ENCODE data around the gene RBFOX2. TPM values are rescaled to one million over a fixed set of nuclear protein-coding genes. Genes with fewer than 3 reads are reported as not detected.

Gene RBFOX2
- total RNA-seq, 1 experiment from 2014 or later: 81.1 TPM

DNA sequence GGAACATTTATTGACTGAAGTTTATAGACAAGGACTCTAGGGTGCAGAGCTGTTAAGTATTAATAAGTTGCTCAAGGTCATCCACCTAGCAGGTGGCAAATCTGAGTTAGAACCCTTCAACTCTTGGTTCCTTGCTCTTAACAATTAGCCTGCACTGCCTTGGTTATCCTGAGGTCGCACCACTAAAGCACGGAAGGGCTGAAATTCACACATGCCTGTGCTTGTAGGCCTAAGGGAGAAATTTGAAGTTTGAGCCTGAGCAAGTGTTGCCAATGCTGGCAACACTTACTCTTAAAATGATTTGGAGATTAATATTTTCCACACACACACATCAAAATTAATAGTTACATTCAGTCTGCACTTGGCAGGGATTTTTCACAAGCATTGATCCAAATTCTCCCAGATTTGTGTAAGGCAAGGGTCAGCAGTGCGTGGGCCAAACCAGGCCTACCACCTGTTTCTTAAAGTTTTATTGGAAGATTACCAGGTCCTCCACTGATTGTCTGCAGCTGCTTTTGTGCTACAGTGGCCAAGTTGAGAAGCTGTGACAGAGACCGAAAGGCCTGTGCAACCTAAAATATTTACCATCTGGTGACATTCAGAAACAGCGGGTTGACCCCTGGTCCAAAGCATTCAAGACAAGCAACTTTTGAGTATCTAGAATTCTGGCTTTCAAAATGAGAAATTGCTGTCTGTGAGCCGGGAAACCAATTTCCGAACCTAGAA is 294.7 kb downstream of the RBFOX2 start:
- intact Hi-C loops (cut with micrococcal nuclease; ENCODE audit: unreplicated experiment): no loop called here

DNA sequence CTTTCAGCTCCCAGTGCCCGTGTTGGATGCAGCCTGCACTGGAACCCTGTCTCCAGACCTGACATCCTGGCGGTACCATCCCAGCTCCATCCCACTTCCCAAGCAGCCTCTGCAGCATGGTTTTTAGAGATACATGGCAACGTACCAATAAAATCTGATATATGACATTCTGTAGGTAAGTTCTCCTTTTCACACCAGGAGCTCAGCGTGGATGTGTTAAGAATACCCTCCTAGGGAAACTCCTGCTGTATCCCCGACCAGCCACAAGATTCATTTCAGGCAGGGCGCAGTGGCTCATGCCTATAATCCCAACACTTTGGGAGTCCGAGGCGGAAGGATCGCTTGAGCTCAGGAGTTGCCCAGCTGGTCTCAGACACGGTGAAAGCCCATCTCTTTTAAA is 295.6 kb downstream of the RBFOX2 start:
- BruUV-seq (replicated peaks): no TSS peak
- in situ Hi-C loops (cut with HindIII; ENCODE audit: low pct_unique_long_range_greater_than_20kb, low sequenced_read_pairs): no loop called here
- CTCF ChIA-PET: no interaction called here

More for the DNA sequence above, 294.7 kb downstream of the RBFOX2 start:
- ATAC-seq (no peak), DNase-seq (ENCODE audit: low read depth, low spot score) (no peak)
- H3K4me3 ChIP-seq (ENCODE audit: low read depth in 2 of 2, low read length in 2 of 2): no peak overlapping the region
- H3K27me3 ChIP-seq (ENCODE audit: control insufficient read depth, insufficient read depth, low read length): no peaks in the 10 kb centered on the region
- no peaks in the 10 kb centered on the region for H3K9me3 ChIP-seq (ENCODE audit: control insufficient read depth, insufficient read depth, low read depth, low read length)
- H3K36me3 ChIP-seq (ENCODE audit: control insufficient read depth, insufficient read depth, low read length): no peaks in the 10 kb centered on the region
- H3K4me1 ChIP-seq (ENCODE audit: control insufficient read depth, insufficient read depth, low read length): no peaks in the 10 kb centered on the region
- ChIA-PET CTCF (no interaction called here), POLR2A (no interaction called here)
- TF ChIP-seq POLR2AphosphoS5 (IDR thresholded peaks at IDR 0.05; ENCODE audit: low read depth, low read length) (no peak), SIN3A (IDR thresholded peaks at IDR 0.05; ENCODE audit: borderline replicate concordance, insufficient read depth, low read depth, low read length) (no peak), TCF7L2 (IDR thresholded peaks at IDR 0.05; ENCODE audit: low read depth, low read length) (no peak)
- TF ChIP-seq, protein P1, sequence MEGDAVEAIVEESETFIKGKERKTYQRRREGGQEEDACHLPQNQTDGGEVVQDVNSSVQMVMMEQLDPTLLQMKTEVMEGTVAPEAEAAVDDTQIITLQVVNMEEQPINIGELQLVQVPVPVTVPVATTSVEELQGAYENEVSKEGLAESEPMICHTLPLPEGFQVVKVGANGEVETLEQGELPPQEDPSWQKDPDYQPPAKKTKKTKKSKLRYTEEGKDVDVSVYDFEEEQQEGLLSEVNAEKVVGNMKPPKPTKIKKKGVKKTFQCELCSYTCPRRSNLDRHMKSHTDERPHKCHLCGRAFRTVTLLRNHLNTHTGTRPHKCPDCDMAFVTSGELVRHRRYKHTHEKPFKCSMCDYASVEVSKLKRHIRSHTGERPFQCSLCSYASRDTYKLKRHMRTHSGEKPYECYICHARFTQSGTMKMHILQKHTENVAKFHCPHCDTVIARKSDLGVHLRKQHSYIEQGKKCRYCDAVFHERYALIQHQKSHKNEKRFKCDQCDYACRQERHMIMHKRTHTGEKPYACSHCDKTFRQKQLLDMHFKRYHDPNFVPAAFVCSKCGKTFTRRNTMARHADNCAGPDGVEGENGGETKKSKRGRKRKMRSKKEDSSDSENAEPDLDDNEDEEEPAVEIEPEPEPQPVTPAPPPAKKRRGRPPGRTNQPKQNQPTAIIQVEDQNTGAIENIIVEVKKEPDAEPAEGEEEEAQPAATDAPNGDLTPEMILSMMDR (IDR thresholded peaks at IDR 0.05): no peak
- TF ChIP-seq, protein P2, sequence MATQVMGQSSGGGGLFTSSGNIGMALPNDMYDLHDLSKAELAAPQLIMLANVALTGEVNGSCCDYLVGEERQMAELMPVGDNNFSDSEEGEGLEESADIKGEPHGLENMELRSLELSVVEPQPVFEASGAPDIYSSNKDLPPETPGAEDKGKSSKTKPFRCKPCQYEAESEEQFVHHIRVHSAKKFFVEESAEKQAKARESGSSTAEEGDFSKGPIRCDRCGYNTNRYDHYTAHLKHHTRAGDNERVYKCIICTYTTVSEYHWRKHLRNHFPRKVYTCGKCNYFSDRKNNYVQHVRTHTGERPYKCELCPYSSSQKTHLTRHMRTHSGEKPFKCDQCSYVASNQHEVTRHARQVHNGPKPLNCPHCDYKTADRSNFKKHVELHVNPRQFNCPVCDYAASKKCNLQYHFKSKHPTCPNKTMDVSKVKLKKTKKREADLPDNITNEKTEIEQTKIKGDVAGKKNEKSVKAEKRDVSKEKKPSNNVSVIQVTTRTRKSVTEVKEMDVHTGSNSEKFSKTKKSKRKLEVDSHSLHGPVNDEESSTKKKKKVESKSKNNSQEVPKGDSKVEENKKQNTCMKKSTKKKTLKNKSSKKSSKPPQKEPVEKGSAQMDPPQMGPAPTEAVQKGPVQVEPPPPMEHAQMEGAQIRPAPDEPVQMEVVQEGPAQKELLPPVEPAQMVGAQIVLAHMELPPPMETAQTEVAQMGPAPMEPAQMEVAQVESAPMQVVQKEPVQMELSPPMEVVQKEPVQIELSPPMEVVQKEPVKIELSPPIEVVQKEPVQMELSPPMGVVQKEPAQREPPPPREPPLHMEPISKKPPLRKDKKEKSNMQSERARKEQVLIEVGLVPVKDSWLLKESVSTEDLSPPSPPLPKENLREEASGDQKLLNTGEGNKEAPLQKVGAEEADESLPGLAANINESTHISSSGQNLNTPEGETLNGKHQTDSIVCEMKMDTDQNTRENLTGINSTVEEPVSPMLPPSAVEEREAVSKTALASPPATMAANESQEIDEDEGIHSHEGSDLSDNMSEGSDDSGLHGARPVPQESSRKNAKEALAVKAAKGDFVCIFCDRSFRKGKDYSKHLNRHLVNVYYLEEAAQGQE (IDR thresholded peaks at IDR 0.05; ENCODE audit: insufficient read depth in 1 of 2, low read depth in 2 of 2, low read length in 1 of 2): no peak
- BruUV-seq (replicated peaks): no TSS peak
- no peak overlapping the region for H3K27ac ChIP-seq (ENCODE audit: low read length)
- in situ Hi-C loops (cut with HindIII; ENCODE audit: low pct_unique_long_range_greater_than_20kb, low sequenced_read_pairs): no loop called here

More for the DNA sequence above, 295.6 kb downstream of the RBFOX2 start:
- intact Hi-C loops (cut with micrococcal nuclease; ENCODE audit: unreplicated experiment): no loop called here
- Histone ChIP-seq H3K4me1 (ENCODE audit: control insufficient read depth, insufficient read depth, low read length) (no peaks in the 10 kb centered on the region), H3K9me3 (ENCODE audit: control insufficient read depth, insufficient read depth, low read depth, low read length) (no peaks in the 10 kb centered on the region), H3K4me3 (ENCODE audit: low read depth in 2 of 2, low read length in 2 of 2) (no peak overlapping the region), H3K36me3 (ENCODE audit: control insufficient read depth, insufficient read depth, low read length) (no peaks in the 10 kb centered on the region), H3K27me3 (ENCODE audit: control insufficient read depth, insufficient read depth, low read length) (no peaks in the 10 kb centered on the region), H3K27ac (ENCODE audit: low read length) (no peak overlapping the region)
- no peak for DNase-seq (ENCODE audit: low read depth, low spot score)
- no peak for ATAC-seq
- TF ChIP-seq SIN3A (IDR thresholded peaks at IDR 0.05; ENCODE audit: borderline replicate concordance, insufficient read depth, low read depth, low read length) (no peak), POLR2AphosphoS5 (IDR thresholded peaks at IDR 0.05; ENCODE audit: low read depth, low read length) (no peak), TCF7L2 (IDR thresholded peaks at IDR 0.05; ENCODE audit: low read depth, low read length) (no peak)
- TF ChIP-seq, protein P1 (IDR thresholded peaks at IDR 0.05): no peak
- TF ChIP-seq, protein P2 (IDR thresholded peaks at IDR 0.05; ENCODE audit: insufficient read depth in 1 of 2, low read depth in 2 of 2, low read length in 1 of 2): no peak
- POLR2A ChIA-PET: no interaction called here

All from Panc1 (cell line).